ENCODE data around the gene MTMR4.

Gene MTMR4

GRCh38 chr17:58493506-58493905, 20.9 kb downstream of the MTMR4 start:
- no peak for DNase-seq (ENCODE audit: low read depth)
- no peak for TF ChIP-seq CTCF (IDR thresholded peaks at IDR 0.05; ENCODE audit: insufficient read depth, low read depth, low read length, missing control alignments)
- H3K4me3 ChIP-seq (ENCODE audit: low read length) = no peak overlapping the region

- H3K4me3 ChIP-seq (ENCODE audit: low read length) = no peak overlapping the region
- peak; percentile 88 for DNase-seq (ENCODE audit: low read depth)
- no peak for TF ChIP-seq CTCF (IDR thresholded peaks at IDR 0.05; ENCODE audit: insufficient read depth, low read depth, low read length, missing control alignments)
Observed at GRCh38 chr17:58492238-58493121, 22.0 kb downstream of the MTMR4 start.

- peak; percentile 22 for DNase-seq (ENCODE audit: low read depth)
- no peak overlapping the region for H3K4me3 ChIP-seq (ENCODE audit: low read length)
- TF ChIP-seq CTCF (IDR thresholded peaks at IDR 0.05; ENCODE audit: insufficient read depth, low read depth, low read length, missing control alignments) = no peak
Observed at GRCh38 chr17:58491510-58492045, 22.9 kb downstream of the MTMR4 start.

- no peak for TF ChIP-seq CTCF (IDR thresholded peaks at IDR 0.05; ENCODE audit: insufficient read depth, low read depth, low read length, missing control alignments)
Observed at GRCh38 chr17:58488428-58488890, 26.0 kb downstream of the MTMR4 start.

GRCh38 chr17:58487589-58488427, 26.6 kb downstream of the MTMR4 start, which contains the start of gene HSF5:
Gene HSF5, minus strand, starts transcription at chr17:58488408. Its CDS starts 134 bp downstream, at chr17:58488274.
- DNase-seq (ENCODE audit: low read depth) = peak; percentile 19
- no peak within 1 kb of the TSS for H3K4me3 ChIP-seq (ENCODE audit: low read length)

More at GRCh38 chr17:58488428-58488890, 26.0 kb downstream of the MTMR4 start:
- H3K4me3 ChIP-seq (ENCODE audit: low read length) = no peak overlapping the region
- no peak for DNase-seq (ENCODE audit: low read depth)

More at GRCh38 chr17:58487589-58488427, 26.6 kb downstream of the MTMR4 start, which contains the start of gene HSF5:
- TF ChIP-seq CTCF (IDR thresholded peaks at IDR 0.05; ENCODE audit: insufficient read depth, low read depth, low read length, missing control alignments) = peak; percentile 5
